SU-DHL-6 (cell line): Measurements from ENCODE around the gene ZP1.

Experiments
- H2AFZ ChIP-seq: fragments of 200-600 bp; sonication (generic); 2 replicates; pipeline ENCODE4 v1.6.1; 2014; ENCODE audit warnings: low read depth, mild to moderate bottlenecking, moderate library complexity, mixed read lengths, antibody characterized with exemption, low read length; ENCODE audit not compliant: severe bottlenecking
- H3F3A ChIP-seq: fragments of 200-600 bp; shearing (Covaris generic); 2 replicates; pipeline ENCODE4 v1.6.0; 2016; ENCODE audit warnings: antibody characterized with exemption, mild to moderate bottlenecking; ENCODE audit not compliant: insufficient read depth
- H3K27ac ChIP-seq: fragments of 200-600 bp; sonication (generic); 2 replicates; pipeline ENCODE4 v1.5.1; 2016; ENCODE audit warnings: low read depth, mild to moderate bottlenecking, low read length, moderate library complexity, mixed read lengths
- H3K27me3 ChIP-seq: fragments of 200-600 bp; sonication (generic), shearing (Covaris generic); 2 replicates; pipeline ENCODE4 v1.6.0; 2014; ENCODE audit warnings: mild to moderate bottlenecking, low read length
- H3K36me3 ChIP-seq: fragments of 200-600 bp; sonication (generic); 2 replicates; pipeline ENCODE4 v1.6.1; 2014; ENCODE audit warnings: mild to moderate bottlenecking, low read length, mixed read lengths
- H3K4me2 ChIP-seq: fragments of 300-600, 200-600 bp; shearing (Covaris generic), sonication (generic); 2 replicates; pipeline ENCODE4 v1.6.0; 2014; ENCODE audit warnings: low read length, low read depth, mild to moderate bottlenecking; ENCODE audit not compliant: poor library complexity, severe bottlenecking
- H3K4me3 ChIP-seq: fragments of 200-600 bp; sonication (generic); 2 replicates; pipeline ENCODE4 v1.5.1; 2014; ENCODE audit warnings: antibody characterized with exemption, low read length, mild to moderate bottlenecking, mixed read lengths; ENCODE audit not compliant: insufficient read depth, poor library complexity, severe bottlenecking
- H3K79me2 ChIP-seq: fragments of 200-600 bp; sonication (generic); 2 replicates; pipeline ENCODE4 v1.6.1; 2014; ENCODE audit warnings: mild to moderate bottlenecking, low read length, moderate library complexity; ENCODE audit not compliant: insufficient read depth
- H3K9ac ChIP-seq: fragments of 200-600 bp; sonication (generic); 2 replicates; pipeline ENCODE4 v1.7.0; 2014; ENCODE audit warnings: mild to moderate bottlenecking, low read length
- H3K9me2 ChIP-seq: fragments of 200-600 bp; sonication (generic); replicated peaks from 2 replicates; pipeline ENCODE4 v1.6.1; 2014; ENCODE audit warnings: low read length; ENCODE audit not compliant: insufficient read depth
- H3K9me3 ChIP-seq: fragments of 200-600 bp; sonication (generic); 2 replicates; pipeline ENCODE4 v1.6.1; 2014; ENCODE audit warnings: low read length, mixed read lengths; ENCODE audit not compliant: insufficient read depth
- H4K20me1 ChIP-seq: fragments of 200-600 bp; sonication (generic); 2 replicates; pipeline ENCODE4 v1.6.1; 2014; ENCODE audit warnings: low read depth, mild to moderate bottlenecking, antibody characterized with exemption, low read length, moderate library complexity, mixed read lengths
- EZH2phosphoT487 ChIP-seq: fragments of 200-600 bp; sonication (generic), shearing (Covaris generic); conservative IDR thresholded peaks from 2 replicates; pipeline ENCODE4 v1.6.1; 2018; ENCODE audit warnings: mild to moderate bottlenecking, antibody characterized with exemption, low read length, moderate library complexity, mixed read lengths
- TF ChIP-seq, protein P1 (sequence below): fragments of 200-600 bp; sonication (generic); IDR thresholded peaks from one replicate; pipeline ENCODE4 v1.5.1; 2017; ENCODE audit warnings: antibody characterized with exemption, mild to moderate bottlenecking, low read length, moderate library complexity; ENCODE audit not compliant: insufficient read depth, poor library complexity, severe bottlenecking

Gene ZP1

DNA sequence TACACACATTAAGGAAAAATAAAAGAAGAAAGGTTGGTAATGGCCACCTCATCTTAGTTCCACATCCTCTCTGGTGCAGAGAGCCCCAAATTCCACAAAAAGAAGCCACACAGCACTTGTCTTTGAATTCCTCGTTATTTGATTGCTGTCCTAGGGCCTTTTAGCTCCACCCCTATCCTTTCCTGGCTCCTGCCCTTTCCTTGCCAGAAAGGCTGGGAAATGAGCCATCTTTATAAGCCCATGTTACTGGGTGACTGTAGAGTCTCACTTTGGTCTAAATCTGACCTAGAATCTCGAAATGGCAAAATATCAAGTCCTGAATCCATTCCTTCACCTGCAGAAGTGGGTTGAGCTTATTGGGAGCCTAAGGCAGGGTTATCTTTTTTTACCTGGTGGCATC lies 52.6 kb downstream of the ZP1 start:
- Histone ChIP-seq H3K4me2 (no peak overlapping the region), H3K9me3 (no peaks in the 10 kb centered on the region), H3K36me3 (peaks cover 7% of the 10 kb centered on the region; the same call in 1 of the 2 replicates), H3K9me2 (no peaks in the 10 kb centered on the region), H4K20me1 (no peaks in the 10 kb centered on the region), H3K27me3 (no peaks in the 10 kb centered on the region), H3K79me2 (peaks cover 36% of the 10 kb centered on the region), H3K4me3 (no peak overlapping the region), H3K27ac (no peak overlapping the region), H2AFZ (no peak overlapping the region), H3F3A (peaks cover 7% of the 10 kb centered on the region), H3K9ac (no peak overlapping the region)
- no peak for TF ChIP-seq EZH2phosphoT487
- TF ChIP-seq, protein P1, sequence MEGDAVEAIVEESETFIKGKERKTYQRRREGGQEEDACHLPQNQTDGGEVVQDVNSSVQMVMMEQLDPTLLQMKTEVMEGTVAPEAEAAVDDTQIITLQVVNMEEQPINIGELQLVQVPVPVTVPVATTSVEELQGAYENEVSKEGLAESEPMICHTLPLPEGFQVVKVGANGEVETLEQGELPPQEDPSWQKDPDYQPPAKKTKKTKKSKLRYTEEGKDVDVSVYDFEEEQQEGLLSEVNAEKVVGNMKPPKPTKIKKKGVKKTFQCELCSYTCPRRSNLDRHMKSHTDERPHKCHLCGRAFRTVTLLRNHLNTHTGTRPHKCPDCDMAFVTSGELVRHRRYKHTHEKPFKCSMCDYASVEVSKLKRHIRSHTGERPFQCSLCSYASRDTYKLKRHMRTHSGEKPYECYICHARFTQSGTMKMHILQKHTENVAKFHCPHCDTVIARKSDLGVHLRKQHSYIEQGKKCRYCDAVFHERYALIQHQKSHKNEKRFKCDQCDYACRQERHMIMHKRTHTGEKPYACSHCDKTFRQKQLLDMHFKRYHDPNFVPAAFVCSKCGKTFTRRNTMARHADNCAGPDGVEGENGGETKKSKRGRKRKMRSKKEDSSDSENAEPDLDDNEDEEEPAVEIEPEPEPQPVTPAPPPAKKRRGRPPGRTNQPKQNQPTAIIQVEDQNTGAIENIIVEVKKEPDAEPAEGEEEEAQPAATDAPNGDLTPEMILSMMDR: no peak

DNA sequence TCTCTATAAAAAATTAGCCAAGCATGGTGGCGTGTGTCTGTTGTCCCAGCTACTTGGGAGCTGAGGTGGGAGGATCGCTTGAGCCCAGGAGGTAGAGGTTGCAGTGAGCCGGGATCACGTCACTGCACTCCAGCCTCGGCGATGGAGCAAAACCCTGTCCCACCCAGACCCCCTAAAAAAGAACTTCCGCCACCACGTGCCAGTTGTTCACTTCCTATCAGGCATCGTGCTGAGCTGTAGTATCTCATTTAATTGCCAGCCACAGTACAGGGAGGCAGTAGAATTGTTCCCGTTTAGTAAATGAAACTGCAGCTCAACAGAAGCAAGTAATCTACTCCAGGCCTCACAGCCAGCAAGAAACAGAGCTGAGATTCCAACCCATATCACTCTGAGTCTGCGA lies 53.9 kb downstream of the ZP1 start:
- H3K9me2 ChIP-seq: no peaks in the 10 kb centered on the region
- H3K79me2 ChIP-seq: peaks cover 29% of the 10 kb centered on the region
- TF ChIP-seq, protein P1: no peak
- no peak for TF ChIP-seq EZH2phosphoT487
- no peaks in the 10 kb centered on the region for H3K27me3 ChIP-seq
- no peak overlapping the region for H3K9ac ChIP-seq
- no peak overlapping the region for H3K4me2 ChIP-seq
- H3K9me3 ChIP-seq: no peaks in the 10 kb centered on the region
- H3K36me3 ChIP-seq: peaks cover 7% of the 10 kb centered on the region; the same call in 1 of the 2 replicates
- no peaks in the 10 kb centered on the region for H4K20me1 ChIP-seq
- no peaks in the 10 kb centered on the region for H3F3A ChIP-seq
- no peak overlapping the region for H2AFZ ChIP-seq
- H3K4me3 ChIP-seq: no peak overlapping the region
- H3K27ac ChIP-seq: no peak overlapping the region

DNA sequence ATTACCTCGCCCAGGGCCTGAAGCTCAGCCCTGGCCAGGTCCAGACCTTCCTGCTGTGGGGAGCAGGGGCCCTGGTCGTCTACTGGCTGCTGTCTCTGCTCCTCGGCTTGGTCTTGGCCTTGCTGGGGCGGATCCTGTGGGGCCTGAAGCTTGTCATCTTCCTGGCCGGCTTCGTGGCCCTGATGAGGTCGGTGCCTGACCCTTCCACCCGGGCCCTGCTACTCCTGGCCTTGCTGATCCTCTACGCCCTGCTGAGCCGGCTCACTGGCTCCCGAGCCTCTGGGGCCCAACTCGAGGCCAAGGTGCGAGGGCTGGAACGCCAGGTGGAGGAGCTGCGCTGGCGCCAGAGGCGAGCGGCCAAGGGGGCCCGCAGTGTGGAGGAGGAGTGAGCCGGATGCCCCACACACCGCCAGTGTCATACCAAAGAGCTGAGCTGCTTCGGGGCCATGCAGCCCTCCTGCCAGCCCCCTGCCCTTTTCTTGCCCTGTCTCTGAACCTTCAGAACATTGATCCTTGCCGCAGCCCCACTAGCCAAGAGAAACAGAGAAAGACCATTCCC lies 54.5 kb downstream of the ZP1 start:
- no peaks in the 10 kb centered on the region for H3K9me2 ChIP-seq
- no peak overlapping the region for H2AFZ ChIP-seq
- peaks cover 7% of the 10 kb centered on the region; the same call in 1 of the 2 replicates for H3K36me3 ChIP-seq
- H3K4me2 ChIP-seq: no peak overlapping the region
- H3F3A ChIP-seq: no peaks in the 10 kb centered on the region
- no peaks in the 10 kb centered on the region for H3K27me3 ChIP-seq
- H3K27ac ChIP-seq: no peak overlapping the region
- H4K20me1 ChIP-seq: no peaks in the 10 kb centered on the region
- peaks cover 23% of the 10 kb centered on the region for H3K79me2 ChIP-seq
- no peak for TF ChIP-seq EZH2phosphoT487
- TF ChIP-seq, protein P1: no peak
- no peak overlapping the region for H3K4me3 ChIP-seq
- no peak overlapping the region for H3K9ac ChIP-seq
- no peaks in the 10 kb centered on the region for H3K9me3 ChIP-seq
